Osteocyte (in vitro differentiated cells): ENCODE results near the gene ERBB3. TPM values are rescaled to one million over a fixed set of nuclear protein-coding genes. Genes with fewer than 3 reads are reported as not detected.
"Not testable (repeated sequence)": the region's sequence is repeated elsewhere in the genome, so short reads cannot be mapped to it uniquely, and the experiment has no call there.

Experiments
- DNase-seq: peaks from one replicate; pipeline ENCODE4 v3.0.0; 2021; ENCODE audit warnings: mixed read lengths; ENCODE audit not compliant: unreplicated experiment; ENCODE audit errors: extremely low spot score
- H3K27ac Mint-ChIP-seq: one replicate; pipeline ENCODE4 v1.8.0; 2021; ENCODE audit warnings: mild to moderate bottlenecking, mixed read lengths; ENCODE audit not compliant: unreplicated experiment
- H3K27me3 Mint-ChIP-seq: one replicate; pipeline ENCODE4 v1.8.0; 2021; ENCODE audit warnings: mixed read lengths; ENCODE audit not compliant: unreplicated experiment
- H3K36me3 Mint-ChIP-seq: one replicate; pipeline ENCODE4 v1.8.0; 2021; ENCODE audit warnings: mixed read lengths; ENCODE audit not compliant: unreplicated experiment
- H3K4me1 Mint-ChIP-seq: one replicate; pipeline ENCODE4 v1.8.0; 2021; ENCODE audit warnings: mixed read lengths; ENCODE audit not compliant: unreplicated experiment
- H3K4me3 Mint-ChIP-seq: one replicate; pipeline ENCODE4 v1.8.0; 2021; ENCODE audit warnings: mild to moderate bottlenecking, moderate library complexity, mixed read lengths; ENCODE audit not compliant: unreplicated experiment
- H3K9me3 Mint-ChIP-seq: one replicate; pipeline ENCODE4 v1.8.0; 2021; ENCODE audit warnings: mixed read lengths; ENCODE audit not compliant: unreplicated experiment
- CTCF ChIP-seq: fragments of 200-600 bp; sonication (generic); IDR thresholded peaks from 2 replicates; pipeline ENCODE4 v1.5.0; 2021; ENCODE audit warnings: antibody characterized with exemption, mild to moderate bottlenecking, moderate library complexity
- total RNA-seq: library from RNA; stranded (reverse); gene quantifications from 2 replicates; pipeline ENCODE4 v1.2.1, GENCODE V29; 2021

Gene ERBB3
- total RNA-seq, 1 donor from 2014 or later, result 1.2 TPM

- Mint-ChIP-seq H3K27me3 (no peaks in the 10 kb centered on the region), H3K4me1 (peaks cover 26% of the 10 kb centered on the region), H3K27ac (peak overlapping the region; percentile 98), H3K4me3 (peak overlapping the region; percentile 97), H3K36me3 (peaks cover 13% of the 10 kb centered on the region), H3K9me3 (no peaks in the 10 kb centered on the region)
- DNase-seq, result no peak
- TF ChIP-seq CTCF, result no peak
These were observed 37.1 kb upstream of the ERBB3 start for GRCh38 chr12:56042843-56043242.

GRCh38 chr12:56046027-56046780, 33.8 kb upstream of the ERBB3 start:
- peaks cover 17% of the 10 kb centered on the region for H3K4me1 Mint-ChIP-seq
- peak overlapping the region; percentile 80 for H3K27ac Mint-ChIP-seq
- DNase-seq, result no peak
- no peak for TF ChIP-seq CTCF
- no peaks in the 10 kb centered on the region for H3K9me3 Mint-ChIP-seq
- no peak overlapping the region for H3K4me3 Mint-ChIP-seq
- H3K27me3 Mint-ChIP-seq, result no peaks in the 10 kb centered on the region
- peaks cover 13% of the 10 kb centered on the region for H3K36me3 Mint-ChIP-seq

- no peak for TF ChIP-seq CTCF
- H3K9me3 Mint-ChIP-seq, result no peaks in the 10 kb centered on the region
- DNase-seq, result no peak
- no peaks in the 10 kb centered on the region for H3K27me3 Mint-ChIP-seq
- H3K4me3 Mint-ChIP-seq, result no peak overlapping the region
- H3K36me3 Mint-ChIP-seq, result no peaks in the 10 kb centered on the region
- H3K27ac Mint-ChIP-seq, result no peak overlapping the region
- peaks cover 8% of the 10 kb centered on the region for H3K4me1 Mint-ChIP-seq
These were observed 26.5 kb upstream of the ERBB3 start for GRCh38 chr12:56053407-56053893.

- H3K36me3 Mint-ChIP-seq, H3K27ac Mint-ChIP-seq, H3K9me3 Mint-ChIP-seq, H3K4me3 Mint-ChIP-seq, DNase-seq, H3K27me3 Mint-ChIP-seq: not testable (repeated sequence)
- peaks cover 18% of the 10 kb centered on the region for H3K4me1 Mint-ChIP-seq
These were observed 20.0 kb upstream of the ERBB3 start for GRCh38 chr12:56059964-56060363.

- Mint-ChIP-seq H3K4me3 (no peak overlapping the region), H3K27ac (peak overlapping the region; percentile 43), H3K36me3 (no peaks in the 10 kb centered on the region), H3K27me3 (no peaks in the 10 kb centered on the region), H3K9me3 (no peaks in the 10 kb centered on the region), H3K4me1 (peaks cover 15% of the 10 kb centered on the region)
- TF ChIP-seq CTCF, result no peak
- no peak for DNase-seq
These were observed 18.0 kb upstream of the ERBB3 start for GRCh38 chr12:56061982-56062381.
